Measurements from ENCODE around the gene NELFB. TPM values are rescaled to one million over a fixed set of nuclear protein-coding genes. Genes with fewer than 3 reads are reported as not detected.

Gene NELFB
- total and polyA plus RNA-seq, 4 donors = 29.6 to 83.7 (median 55.4) TPM

GRCh38 chr9:137275588-137276472 lies 20.7 kb downstream of the NELFB start:
- 80% methylated on average over 24 of the region's 24 CpGs for WGBS (ENCODE audit: insufficient coverage)
- peak in 1 of 6 donors; percentile 2 for DNase-seq (ENCODE audit: low read depth in 4 of 6, low spot score in 6 of 6)
- H3K4me1 ChIP-seq (ENCODE audit: control insufficient read depth, insufficient read depth, low read length) = peaks cover 36% of the 10 kb centered on the region

GRCh38 chr9:137276473-137277328 lies 21.6 kb downstream of the NELFB start:
- H3K4me3 ChIP-seq (ENCODE audit: low read depth, low read length) = no peak overlapping the region

More at GRCh38 chr9:137275588-137276472, 20.7 kb downstream of the NELFB start:
- Histone ChIP-seq H3K36me3 (ENCODE audit: control insufficient read depth, insufficient read depth, low read length) (peaks cover 58% of the 10 kb centered on the region), H3K9me3 (ENCODE audit: control insufficient read depth, insufficient read depth, low read length) (no peaks in the 10 kb centered on the region), H3K27ac (ENCODE audit: low read depth, low read length) (no peak overlapping the region), H3K27me3 (ENCODE audit: control insufficient read depth, insufficient read depth, low read length) (peaks cover 43% of the 10 kb centered on the region), H3K4me3 (ENCODE audit: low read depth, low read length) (no peak overlapping the region)

GRCh38 chr9:137277329-137278041 lies 22.4 kb downstream of the NELFB start, which contains the start of gene TOR4A:
TOR4A (plus strand) TSS chr9:137277726; CDS start chr9:137278690, 964 bp downstream.
- Histone ChIP-seq H3K4me1 (ENCODE audit: control insufficient read depth, insufficient read depth, low read length) (peaks cover 39% of the 10 kb centered on the region), H3K27ac (ENCODE audit: low read depth, low read length) (peak within 1 kb of the TSS; percentile 52), H3K27me3 (ENCODE audit: control insufficient read depth, insufficient read depth, low read length) (peaks cover 54% of the 10 kb centered on the region), H3K36me3 (ENCODE audit: control insufficient read depth, insufficient read depth, low read length) (peaks cover 41% of the 10 kb centered on the region), H3K9me3 (ENCODE audit: control insufficient read depth, insufficient read depth, low read length) (no peaks in the 10 kb centered on the region), H3K4me3 (ENCODE audit: low read depth, low read length) (peak within 1 kb of the TSS; percentile 36)
- peak in 1 of 6 donors; percentile 51 for DNase-seq (ENCODE audit: low read depth in 4 of 6, low spot score in 6 of 6)
- 10% methylated on average over 17 of the region's 25 CpGs for WGBS (ENCODE audit: insufficient coverage)

More at GRCh38 chr9:137276473-137277328, 21.6 kb downstream of the NELFB start:
- H3K4me1 ChIP-seq (ENCODE audit: control insufficient read depth, insufficient read depth, low read length) = peaks cover 39% of the 10 kb centered on the region
- peak overlapping the region; percentile 52 for H3K27ac ChIP-seq (ENCODE audit: low read depth, low read length)
- peaks cover 49% of the 10 kb centered on the region for H3K27me3 ChIP-seq (ENCODE audit: control insufficient read depth, insufficient read depth, low read length)
- H3K9me3 ChIP-seq (ENCODE audit: control insufficient read depth, insufficient read depth, low read length) = no peaks in the 10 kb centered on the region
- peaks cover 49% of the 10 kb centered on the region for H3K36me3 ChIP-seq (ENCODE audit: control insufficient read depth, insufficient read depth, low read length)
- WGBS (ENCODE audit: insufficient coverage) = 47% methylated on average over 21 of the region's 30 CpGs
- DNase-seq (ENCODE audit: low read depth in 4 of 6, low spot score in 6 of 6) = peak in 1 of 6 donors; percentile 67

GRCh38 chr9:137278061-137278701 lies 23.1 kb downstream of the NELFB start:
- H3K36me3 ChIP-seq (ENCODE audit: control insufficient read depth, insufficient read depth, low read length) = peaks cover 34% of the 10 kb centered on the region
- peaks cover 39% of the 10 kb centered on the region for H3K4me1 ChIP-seq (ENCODE audit: control insufficient read depth, insufficient read depth, low read length)
- peak overlapping the region; percentile 52 for H3K27ac ChIP-seq (ENCODE audit: low read depth, low read length)
- peaks cover 54% of the 10 kb centered on the region for H3K27me3 ChIP-seq (ENCODE audit: control insufficient read depth, insufficient read depth, low read length)
- no peaks in the 10 kb centered on the region for H3K9me3 ChIP-seq (ENCODE audit: control insufficient read depth, insufficient read depth, low read length)
- peak overlapping the region; percentile 36 for H3K4me3 ChIP-seq (ENCODE audit: low read depth, low read length)
- peak in 1 of 6 donors; percentile 7 for DNase-seq (ENCODE audit: low read depth in 4 of 6, low spot score in 6 of 6)
- 7% methylated on average over 53 of the region's 54 CpGs for WGBS (ENCODE audit: insufficient coverage)

- Histone ChIP-seq H3K36me3 (ENCODE audit: control insufficient read depth, insufficient read depth, low read length) (peaks cover 26% of the 10 kb centered on the region), H3K27me3 (ENCODE audit: control insufficient read depth, insufficient read depth, low read length) (peaks cover 54% of the 10 kb centered on the region), H3K4me1 (ENCODE audit: control insufficient read depth, insufficient read depth, low read length) (peaks cover 39% of the 10 kb centered on the region), H3K27ac (ENCODE audit: low read depth, low read length) (no peak overlapping the region), H3K4me3 (ENCODE audit: low read depth, low read length) (no peak overlapping the region), H3K9me3 (ENCODE audit: control insufficient read depth, insufficient read depth, low read length) (no peaks in the 10 kb centered on the region)
- 42% methylated on average over 139 of the region's 139 CpGs for WGBS (ENCODE audit: insufficient coverage)
- peak in 1 of 6 donors; percentile 3 for DNase-seq (ENCODE audit: low read depth in 4 of 6, low spot score in 6 of 6)
Measured at GRCh38 chr9:137278721-137279711, 23.9 kb downstream of the NELFB start.

GRCh38 chr9:137279741-137280473 lies 24.8 kb downstream of the NELFB start:
- no peak overlapping the region for H3K4me3 ChIP-seq (ENCODE audit: low read depth, low read length)
- no peaks in the 10 kb centered on the region for H3K9me3 ChIP-seq (ENCODE audit: control insufficient read depth, insufficient read depth, low read length)
- H3K4me1 ChIP-seq (ENCODE audit: control insufficient read depth, insufficient read depth, low read length) = peaks cover 35% of the 10 kb centered on the region
- DNase-seq (ENCODE audit: low read depth in 4 of 6, low spot score in 6 of 6) = peak in 1 of 6 donors; percentile 1
- peaks cover 18% of the 10 kb centered on the region for H3K36me3 ChIP-seq (ENCODE audit: control insufficient read depth, insufficient read depth, low read length)
- 65% methylated on average over 38 of the region's 41 CpGs for WGBS (ENCODE audit: insufficient coverage)
- H3K27me3 ChIP-seq (ENCODE audit: control insufficient read depth, insufficient read depth, low read length) = peaks cover 54% of the 10 kb centered on the region
- H3K27ac ChIP-seq (ENCODE audit: low read depth, low read length) = no peak overlapping the region

GRCh38 chr9:137280474-137281344 lies 25.6 kb downstream of the NELFB start:
- no peak overlapping the region for H3K27ac ChIP-seq (ENCODE audit: low read depth, low read length)
- H3K36me3 ChIP-seq (ENCODE audit: control insufficient read depth, insufficient read depth, low read length) = peaks cover 11% of the 10 kb centered on the region
- no peak overlapping the region for H3K4me3 ChIP-seq (ENCODE audit: low read depth, low read length)
- WGBS (ENCODE audit: insufficient coverage) = 11% methylated on average over 79 of the region's 85 CpGs
- peaks cover 32% of the 10 kb centered on the region for H3K4me1 ChIP-seq (ENCODE audit: control insufficient read depth, insufficient read depth, low read length)
- peak in 1 of 6 donors; percentile 8 for DNase-seq (ENCODE audit: low read depth in 4 of 6, low spot score in 6 of 6)
- H3K27me3 ChIP-seq (ENCODE audit: control insufficient read depth, insufficient read depth, low read length) = peaks cover 54% of the 10 kb centered on the region
- H3K9me3 ChIP-seq (ENCODE audit: control insufficient read depth, insufficient read depth, low read length) = no peaks in the 10 kb centered on the region
